ENCODE data around the gene AHCYL2.
A peak's percentile ranks its signal among the peaks of the same experiment; 100 is the strongest.

Gene AHCYL2

GRCh38 chr7:129270077-129270476 lies 45.2 kb downstream of the AHCYL2 start:
- Histone ChIP-seq H4K20me1 (ENCODE audit: insufficient read depth, low read length) (no peaks in the 10 kb centered on the region), H3K9ac (ENCODE audit: low read length) (no peak overlapping the region), H2AFZ (ENCODE audit: low read length) (no peak overlapping the region), H3K79me2 (ENCODE audit: insufficient read depth, low read length) (no peaks in the 10 kb centered on the region), H3K4me3 (ENCODE audit: low read depth, low read length, poor library complexity, severe bottlenecking) (no peak overlapping the region), H3K27me3 (ENCODE audit: insufficient read depth, low read length) (no peaks in the 10 kb centered on the region), H3K9me2 (ENCODE audit: low read depth, low read length) (no peaks in the 10 kb centered on the region), H3K36me3 (ENCODE audit: insufficient read depth, low read length) (peaks cover 6% of the 10 kb centered on the region; the same call in 1 of the 2 replicates), H3K4me2 (ENCODE audit: low read length) (no peak overlapping the region), H3K4me1 (ENCODE audit: insufficient read depth, low read length, severe bottlenecking) (no peaks in the 10 kb centered on the region), H3K9me3 (ENCODE audit: low read length) (peaks cover 12% of the 10 kb centered on the region), H3F3A (ENCODE audit: insufficient read depth, low read length) (no peaks in the 10 kb centered on the region), H3K27ac (ENCODE audit: low read depth, low read length, poor library complexity, severe bottlenecking) (no peak overlapping the region)
- TF ChIP-seq EZH2 (IDR thresholded peaks at IDR 0.05; ENCODE audit: borderline replicate concordance, low read length), result no peak
- TF ChIP-seq, protein P1, sequence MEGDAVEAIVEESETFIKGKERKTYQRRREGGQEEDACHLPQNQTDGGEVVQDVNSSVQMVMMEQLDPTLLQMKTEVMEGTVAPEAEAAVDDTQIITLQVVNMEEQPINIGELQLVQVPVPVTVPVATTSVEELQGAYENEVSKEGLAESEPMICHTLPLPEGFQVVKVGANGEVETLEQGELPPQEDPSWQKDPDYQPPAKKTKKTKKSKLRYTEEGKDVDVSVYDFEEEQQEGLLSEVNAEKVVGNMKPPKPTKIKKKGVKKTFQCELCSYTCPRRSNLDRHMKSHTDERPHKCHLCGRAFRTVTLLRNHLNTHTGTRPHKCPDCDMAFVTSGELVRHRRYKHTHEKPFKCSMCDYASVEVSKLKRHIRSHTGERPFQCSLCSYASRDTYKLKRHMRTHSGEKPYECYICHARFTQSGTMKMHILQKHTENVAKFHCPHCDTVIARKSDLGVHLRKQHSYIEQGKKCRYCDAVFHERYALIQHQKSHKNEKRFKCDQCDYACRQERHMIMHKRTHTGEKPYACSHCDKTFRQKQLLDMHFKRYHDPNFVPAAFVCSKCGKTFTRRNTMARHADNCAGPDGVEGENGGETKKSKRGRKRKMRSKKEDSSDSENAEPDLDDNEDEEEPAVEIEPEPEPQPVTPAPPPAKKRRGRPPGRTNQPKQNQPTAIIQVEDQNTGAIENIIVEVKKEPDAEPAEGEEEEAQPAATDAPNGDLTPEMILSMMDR (IDR thresholded peaks at IDR 0.05; ENCODE audit: low read length), result no peak

- Histone ChIP-seq H2AFZ (ENCODE audit: low read length) (peak overlapping the region; percentile 91), H3K4me3 (ENCODE audit: low read depth, low read length, poor library complexity, severe bottlenecking) (no peak overlapping the region), H3K9ac (ENCODE audit: low read length) (no peak overlapping the region), H3K9me2 (ENCODE audit: low read depth, low read length) (no peaks in the 10 kb centered on the region), H3K79me2 (ENCODE audit: insufficient read depth, low read length) (no peaks in the 10 kb centered on the region), H3K4me2 (ENCODE audit: low read length) (peak overlapping the region; percentile 32), H3K4me1 (ENCODE audit: insufficient read depth, low read length, severe bottlenecking) (no peaks in the 10 kb centered on the region), H3K27me3 (ENCODE audit: insufficient read depth, low read length) (no peaks in the 10 kb centered on the region), H3K36me3 (ENCODE audit: insufficient read depth, low read length) (peaks cover 6% of the 10 kb centered on the region; the same call in 1 of the 2 replicates), H3K9me3 (ENCODE audit: low read length) (peaks cover 12% of the 10 kb centered on the region), H3K27ac (ENCODE audit: low read depth, low read length, poor library complexity, severe bottlenecking) (no peak overlapping the region), H4K20me1 (ENCODE audit: insufficient read depth, low read length) (no peaks in the 10 kb centered on the region), H3F3A (ENCODE audit: insufficient read depth, low read length) (no peaks in the 10 kb centered on the region)
- no peak for TF ChIP-seq EZH2 (IDR thresholded peaks at IDR 0.05; ENCODE audit: borderline replicate concordance, low read length)
- TF ChIP-seq, protein P1 (IDR thresholded peaks at IDR 0.05; ENCODE audit: low read length), result peak; percentile 99
These were observed 46.9 kb downstream of the AHCYL2 start for GRCh38 chr7:129271500-129272355.

GRCh38 chr7:129273936-129274335 lies 49.1 kb downstream of the AHCYL2 start:
- Histone ChIP-seq H3K9me3 (ENCODE audit: low read length) (peaks cover 12% of the 10 kb centered on the region), H3K36me3 (ENCODE audit: insufficient read depth, low read length) (peaks cover 6% of the 10 kb centered on the region; the same call in 1 of the 2 replicates), H3K27ac (ENCODE audit: low read depth, low read length, poor library complexity, severe bottlenecking) (no peak overlapping the region), H2AFZ (ENCODE audit: low read length) (no peak overlapping the region), H3K4me2 (ENCODE audit: low read length) (no peak overlapping the region), H3F3A (ENCODE audit: insufficient read depth, low read length) (no peaks in the 10 kb centered on the region), H3K9ac (ENCODE audit: low read length) (no peak overlapping the region), H3K4me3 (ENCODE audit: low read depth, low read length, poor library complexity, severe bottlenecking) (no peak overlapping the region), H4K20me1 (ENCODE audit: insufficient read depth, low read length) (no peaks in the 10 kb centered on the region), H3K27me3 (ENCODE audit: insufficient read depth, low read length) (no peaks in the 10 kb centered on the region), H3K4me1 (ENCODE audit: insufficient read depth, low read length, severe bottlenecking) (no peaks in the 10 kb centered on the region), H3K79me2 (ENCODE audit: insufficient read depth, low read length) (no peaks in the 10 kb centered on the region), H3K9me2 (ENCODE audit: low read depth, low read length) (no peaks in the 10 kb centered on the region)
- TF ChIP-seq EZH2 (IDR thresholded peaks at IDR 0.05; ENCODE audit: borderline replicate concordance, low read length), result no peak
- TF ChIP-seq, protein P1 (IDR thresholded peaks at IDR 0.05; ENCODE audit: low read length), result no peak

All from OCI-LY1 (cell line).